T47D (cell line): Measurements from ENCODE around the gene MRGPRX1.
"Not testable (repeated sequence)": the region's sequence is repeated elsewhere in the genome, so short reads cannot be mapped to it uniquely, and the experiment has no call there.

Experiments
- DNase-seq, 2 experiments: peaks; one replicate each; pipeline versions ENCODE4 v3.0.0 to v3.0.0-alpha.2; 2011 to 2012; ENCODE audit warnings: low read depth in 1 of 2, low spot score in 1 of 2
- JUND ChIP-seq: IDR thresholded peaks from 2 replicates; pipeline ENCODE4 v1.6.1; 2012; ENCODE audit warnings: low read depth
- in situ Hi-C: cut with HindIII; loops from 2 replicates; pipeline ENCODE4 v1.10.0; 2016; ENCODE audit warnings: low sequenced_read_pairs, low pct_unique_long_range_greater_than_20kb

MRGPRX1 gene

DNA sequence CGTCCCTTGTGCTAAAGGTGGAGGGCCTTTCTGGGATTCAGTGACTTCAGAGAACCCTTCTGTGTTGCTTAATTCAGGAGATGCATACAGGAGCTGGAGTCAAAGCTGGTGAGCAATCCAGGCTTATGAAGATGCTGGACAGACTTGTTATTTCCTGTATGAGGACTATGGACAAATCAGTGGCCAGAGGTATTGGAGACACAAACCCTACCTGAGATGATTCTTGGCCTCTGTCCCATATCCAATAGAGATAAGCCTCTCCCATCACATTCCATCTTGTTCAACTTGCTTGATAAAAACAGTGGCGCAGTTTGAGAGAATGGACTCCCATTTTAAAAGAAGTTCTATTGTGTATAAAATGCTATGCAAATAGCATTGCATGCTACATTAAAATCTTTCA lies at the start of gene MRGPRX1:
Gene MRGPRX1 (minus strand): TSS at position 101 of the 400 bp plus-strand sequence. CDS start 4,630 bp downstream, outside the sequence.
- DNase-seq = no peak
- in situ Hi-C loops = no loop called here
- no peak for TF ChIP-seq JUND

GRCh38 chr11:18987454-18988231 lies 48.4 kb upstream of the MRGPRX1 start:
- TF ChIP-seq JUND = no peak
- no peak for DNase-seq
- in situ Hi-C loops = no loop called here

DNA sequence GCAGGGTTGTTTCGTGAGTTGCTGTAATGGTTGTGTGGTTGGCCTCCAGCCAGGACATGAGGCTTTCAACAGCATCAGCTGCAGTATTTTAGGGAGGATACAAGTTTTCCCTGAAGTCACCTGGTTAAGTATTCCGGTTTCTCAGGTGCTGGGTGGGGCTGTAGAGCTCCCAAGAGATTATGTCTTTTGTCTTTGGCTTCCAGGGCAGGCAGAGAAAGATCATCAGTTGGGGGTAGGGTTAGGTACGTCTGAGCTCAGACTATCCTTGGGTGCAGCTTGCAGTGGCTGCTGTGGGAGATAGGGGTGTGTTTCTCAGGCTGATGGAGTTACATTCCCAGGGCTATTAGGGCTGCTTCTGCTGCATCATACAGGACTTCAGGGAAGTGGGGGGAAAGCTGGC lies 47.5 kb upstream of the MRGPRX1 start:
- TF ChIP-seq JUND = no peak

DNA sequence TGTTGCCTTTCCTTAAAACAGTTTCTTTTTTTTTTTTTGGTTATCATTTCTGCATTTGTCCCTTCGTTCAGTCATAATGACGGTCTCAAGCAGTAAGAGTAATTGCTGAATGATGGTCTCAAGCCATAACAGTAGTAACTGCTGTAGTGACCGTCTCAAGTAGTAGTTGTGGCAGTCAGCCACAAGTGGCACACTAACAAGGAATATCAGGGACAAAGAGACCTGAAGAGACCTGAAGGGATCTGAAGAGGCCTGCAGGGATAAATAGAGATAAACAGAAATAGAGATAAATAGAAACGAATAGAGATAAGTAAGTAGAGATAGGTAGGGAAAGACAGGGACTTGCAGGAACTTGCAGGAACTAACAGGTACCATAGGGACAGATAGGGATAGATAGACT lies 42.7 kb upstream of the MRGPRX1 start:
- DNase-seq = no peak
- in situ Hi-C loops = no loop called here
- TF ChIP-seq JUND = no peak

More for the DNA sequence above, 47.5 kb upstream of the MRGPRX1 start:
- DNase-seq = no peak
- in situ Hi-C loops = no loop called here

GRCh38 chr11:18974192-18974591 lies 35.0 kb upstream of the MRGPRX1 start:
- no peak for DNase-seq
- in situ Hi-C loops = no loop called here

GRCh38 chr11:18972336-18972735 lies 33.1 kb upstream of the MRGPRX1 start:
- no peak for DNase-seq
- in situ Hi-C loops = no loop called here
- TF ChIP-seq JUND = no peak

More at GRCh38 chr11:18974192-18974591, 35.0 kb upstream of the MRGPRX1 start:
- TF ChIP-seq JUND = no peak

GRCh38 chr11:18969720-18970119 lies 30.5 kb upstream of the MRGPRX1 start:
- in situ Hi-C loops = no loop called here

DNA sequence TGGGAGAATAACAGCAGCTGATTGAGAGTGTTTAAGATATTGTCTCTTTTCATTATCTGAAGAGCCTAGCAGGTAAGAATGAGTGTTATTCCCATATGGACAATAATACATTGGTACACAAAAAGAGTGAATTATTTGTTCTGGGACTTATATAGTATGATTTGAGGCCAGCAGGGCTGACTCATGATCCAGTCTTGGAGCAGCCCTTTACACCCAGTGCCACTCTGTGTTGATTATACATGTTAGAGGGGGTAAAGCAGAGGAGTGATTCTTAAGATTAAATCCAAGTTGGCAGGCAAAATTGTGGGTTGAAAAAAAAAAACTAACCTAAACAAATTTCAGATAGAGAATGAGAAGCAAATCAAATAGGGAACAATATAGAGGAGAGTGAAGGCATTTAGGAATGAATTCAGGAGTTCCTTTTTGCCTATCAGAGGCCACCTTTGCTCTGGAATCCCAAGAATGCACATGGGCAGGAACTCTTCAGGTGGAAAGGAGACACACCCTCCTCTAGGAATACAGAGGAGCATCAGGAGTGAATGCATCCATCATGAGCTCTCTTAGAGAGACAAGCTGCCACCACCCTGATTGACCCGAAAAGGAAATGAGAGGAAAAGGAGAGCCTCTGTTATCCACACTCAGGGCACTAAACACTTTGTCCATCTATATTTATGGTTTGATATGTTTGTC lies 19.2 kb upstream of the MRGPRX1 start:
- no peak for DNase-seq
- TF ChIP-seq JUND = no peak
- in situ Hi-C loops = no loop called here

More at GRCh38 chr11:18969720-18970119, 30.5 kb upstream of the MRGPRX1 start:
- no peak for DNase-seq
- TF ChIP-seq JUND = no peak

DNA sequence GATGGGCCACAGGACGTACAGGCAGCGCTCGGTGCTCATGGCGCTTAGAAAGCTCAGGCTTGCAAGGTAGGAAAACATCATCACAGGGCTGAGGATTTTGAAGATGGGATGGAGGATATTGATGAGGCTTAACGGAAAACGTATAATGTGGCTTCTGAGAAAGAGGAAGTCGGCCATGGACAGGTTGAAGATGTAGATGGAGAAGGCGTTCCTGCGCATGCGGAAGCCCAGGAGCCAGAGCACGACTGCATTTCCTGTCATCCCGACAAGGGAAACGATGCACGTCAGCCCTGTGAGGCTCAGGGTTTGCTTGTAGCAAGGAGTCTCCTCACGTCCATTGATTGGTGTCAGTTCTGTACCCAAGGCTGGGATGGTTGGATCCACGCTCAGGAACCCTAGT lies 17.4 kb upstream of the MRGPRX1 start:
- TF ChIP-seq JUND = no peak
- no peak for DNase-seq
- in situ Hi-C loops = no loop called here

- in situ Hi-C loops = no loop called here
- no peak for TF ChIP-seq JUND
- no peak for DNase-seq
Measured at GRCh38 chr11:18936002-18936673, 3.1 kb downstream of the MRGPRX1 start.

- DNase-seq = no peak
- TF ChIP-seq JUND = no peak
- in situ Hi-C loops = no loop called here
Measured at GRCh38 chr11:18934195-18934814, 4.9 kb downstream of the MRGPRX1 start.

- in situ Hi-C loops = no loop called here
- TF ChIP-seq JUND = no peak
- no peak for DNase-seq
Measured at GRCh38 chr11:18927550-18928322, 11.5 kb downstream of the MRGPRX1 start.

DNA sequence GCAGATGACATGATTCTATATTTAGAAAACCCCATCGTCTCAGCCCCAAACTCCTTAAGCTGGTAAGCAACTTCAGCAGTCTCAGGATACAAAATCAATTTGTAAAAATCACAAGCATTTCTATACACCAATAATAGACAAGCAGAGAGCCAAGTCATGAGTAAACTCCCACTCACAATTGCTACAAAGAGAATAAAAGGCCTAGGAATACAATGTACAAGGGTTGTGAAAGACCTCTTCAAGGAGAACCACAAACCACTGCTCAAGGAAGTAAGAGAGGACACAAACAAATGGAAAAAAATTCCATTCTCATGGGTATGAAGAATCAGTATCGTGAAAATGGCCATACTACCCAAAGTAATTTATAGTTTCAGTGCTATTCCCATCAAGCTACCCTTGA lies 13.8 kb downstream of the MRGPRX1 start:
- DNase-seq, in situ Hi-C loops: not testable (repeated sequence)
